Activated CD8-positive, alpha-beta memory T cell treated with anti-CD3 and anti-CD28 coated beads, Interleukin-2, amount 50 U/mL, for 48 hours (primary cell): ENCODE measurements around the gene BRCA1.
A peak's percentile ranks its signal among the peaks of the same experiment; 100 is the strongest.
"Not testable (repeated sequence)": the region's sequence is repeated elsewhere in the genome, so short reads cannot be mapped to it uniquely, and the experiment has no call there.

Experiments
- DNase-seq: peaks from one replicate; pipeline ENCODE4 v3.0.0-alpha.2; 2020

Gene BRCA1

DNA sequence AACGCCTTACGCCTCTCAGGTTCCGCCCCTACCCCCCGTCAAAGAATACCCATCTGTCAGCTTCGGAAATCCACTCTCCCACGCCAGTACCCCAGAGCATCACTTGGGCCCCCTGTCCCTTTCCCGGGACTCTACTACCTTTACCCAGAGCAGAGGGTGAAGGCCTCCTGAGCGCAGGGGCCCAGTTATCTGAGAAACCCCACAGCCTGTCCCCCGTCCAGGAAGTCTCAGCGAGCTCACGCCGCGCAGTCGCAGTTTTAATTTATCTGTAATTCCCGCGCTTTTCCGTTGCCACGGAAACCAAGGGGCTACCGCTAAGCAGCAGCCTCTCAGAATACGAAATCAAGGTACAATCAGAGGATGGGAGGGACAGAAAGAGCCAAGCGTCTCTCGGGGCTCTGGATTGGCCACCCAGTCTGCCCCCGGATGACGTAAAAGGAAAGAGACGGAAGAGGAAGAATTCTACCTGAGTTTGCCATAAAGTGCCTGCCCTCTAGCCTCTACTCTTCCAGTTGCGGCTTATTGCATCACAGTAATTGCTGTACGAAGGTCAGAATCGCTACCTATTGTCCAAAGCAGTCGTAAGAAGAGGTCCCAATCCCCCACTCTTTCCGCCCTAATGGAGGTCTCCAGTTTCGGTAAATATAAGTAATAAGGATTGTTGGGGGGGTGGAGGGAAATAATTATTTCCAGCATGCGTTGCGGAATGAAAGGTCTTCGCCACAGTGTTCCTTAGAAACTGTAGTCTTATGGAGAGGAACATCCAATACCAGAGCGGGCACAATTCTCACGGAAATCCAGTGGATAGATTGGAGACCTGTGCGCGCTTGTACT lies at the start of gene BRCA1:
BRCA1 (minus strand) TSS at position 232 of the 834 bp plus-strand sequence. CDS start 1,268 bp downstream, outside the sequence.
- DNase-seq: peak; percentile 95

- DNase-seq: peak; percentile 57
Observed at GRCh38 chr17:43171586-43172487, 46.7 kb upstream of the BRCA1 start.

- peak; percentile 91 for DNase-seq
Observed at GRCh38 chr17:43170766-43171585, 45.8 kb upstream of the BRCA1 start, which contains the start of gene NBR1. Gene NBR1, plus strand, starts transcription at chr17:43171214. Its CDS starts 4,586 bp downstream, at chr17:43175800.

DNA sequence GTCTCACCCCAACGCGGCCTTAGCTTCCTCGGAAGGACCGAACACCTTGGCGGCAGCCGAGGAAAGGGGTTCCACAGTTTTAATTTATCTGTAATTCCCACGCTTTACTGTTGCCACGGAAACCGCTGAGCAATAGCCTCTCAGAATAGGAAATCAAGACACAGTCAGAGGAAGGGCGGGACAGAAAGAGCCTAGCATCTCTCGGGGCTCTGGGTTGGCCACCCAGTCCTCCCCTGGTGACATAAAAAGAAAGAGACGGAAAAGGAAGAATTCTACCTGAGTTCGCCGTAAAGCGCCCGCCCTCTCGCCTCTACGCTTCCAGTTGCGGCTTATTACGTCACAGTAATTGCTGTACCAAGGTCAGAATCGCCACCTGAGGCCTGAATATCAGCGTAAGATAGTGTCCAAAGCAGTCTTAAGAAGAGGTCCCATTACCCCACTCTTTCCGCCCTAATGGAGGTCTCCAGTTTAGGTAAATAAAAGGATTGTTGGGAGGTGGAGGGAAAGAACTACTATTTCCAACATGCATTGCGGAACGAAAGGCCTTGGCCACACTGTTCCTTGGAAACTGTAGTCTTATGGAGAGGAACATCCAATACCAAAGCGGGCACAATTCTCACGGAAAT lies 45.1 kb upstream of the BRCA1 start:
- DNase-seq: peak; percentile 85

DNA sequence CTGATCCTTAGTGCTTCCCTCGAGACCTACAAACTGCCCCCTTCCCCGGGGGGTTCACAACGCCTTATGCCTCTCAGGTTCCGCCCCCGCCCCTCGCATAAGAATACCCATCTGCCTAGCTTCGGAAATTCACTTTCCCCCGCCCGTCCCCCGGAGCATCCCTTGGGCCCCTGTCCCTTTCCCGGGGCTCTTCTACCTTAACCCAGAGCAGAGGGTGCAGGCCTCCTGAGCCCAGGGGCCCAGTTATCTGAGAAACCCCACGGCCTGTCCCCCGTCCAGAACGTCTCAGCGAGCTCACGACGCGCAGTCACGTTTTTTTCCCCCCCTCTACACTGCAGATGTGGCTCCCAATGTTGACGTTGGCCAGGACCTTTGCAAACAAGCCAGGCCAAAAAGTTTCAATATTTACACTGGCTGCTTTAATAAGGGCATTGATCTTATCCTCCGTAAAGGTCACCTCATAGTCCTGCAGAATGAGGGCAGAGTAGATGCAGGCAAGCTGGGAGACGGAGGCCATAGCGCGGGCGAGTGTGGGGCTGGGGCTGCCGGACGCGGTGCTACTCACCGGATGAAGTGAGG lies 44.5 kb upstream of the BRCA1 start:
- peak; percentile 64 for DNase-seq

DNA sequence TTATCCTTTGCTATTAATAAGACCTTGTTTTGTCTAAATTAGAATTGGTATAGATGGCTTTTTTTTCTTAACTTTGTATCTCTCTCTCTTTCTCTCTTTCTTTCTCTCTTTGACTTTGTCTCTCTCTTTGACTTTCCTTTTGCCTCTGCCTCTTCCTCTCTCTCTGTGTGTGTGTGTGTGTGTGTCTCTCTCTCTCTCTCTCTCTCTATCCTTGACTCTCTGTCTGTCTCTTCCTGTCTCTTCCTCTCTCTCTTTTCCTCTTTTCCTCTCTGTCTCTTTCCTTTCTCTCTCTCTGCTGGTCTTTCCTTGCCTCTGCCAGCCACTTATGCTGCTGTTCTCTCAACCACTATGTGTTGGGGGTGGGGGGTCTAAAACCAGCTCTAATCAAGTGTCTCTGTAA lies 40.8 kb upstream of the BRCA1 start:
- not testable (repeated sequence) for DNase-seq

- DNase-seq: not testable (repeated sequence)
Observed at GRCh38 chr17:43159957-43160356, 34.8 kb upstream of the BRCA1 start.

- not testable (repeated sequence) for DNase-seq
Observed at GRCh38 chr17:43159232-43159631, 34.1 kb upstream of the BRCA1 start.

DNA sequence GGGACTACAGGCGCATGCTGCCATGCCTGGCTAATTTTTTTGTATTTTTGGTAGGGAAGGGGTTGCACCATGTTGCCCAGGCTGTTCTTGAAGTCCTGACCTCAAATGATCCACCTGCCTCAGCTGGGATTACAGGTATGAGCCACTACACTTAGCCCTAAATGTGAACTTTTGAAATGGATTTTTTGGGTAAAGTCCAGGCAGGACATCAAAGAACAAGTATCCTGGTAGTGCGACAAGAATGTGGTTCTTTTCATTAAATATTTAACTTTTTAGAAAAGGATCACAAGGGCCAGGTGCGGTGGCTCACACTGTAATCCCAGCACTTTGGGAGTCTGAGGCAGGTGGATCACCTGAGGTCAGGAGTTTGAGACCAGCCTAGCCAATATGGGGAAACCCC lies 30.5 kb upstream of the BRCA1 start:
- DNase-seq: no peak

DNA sequence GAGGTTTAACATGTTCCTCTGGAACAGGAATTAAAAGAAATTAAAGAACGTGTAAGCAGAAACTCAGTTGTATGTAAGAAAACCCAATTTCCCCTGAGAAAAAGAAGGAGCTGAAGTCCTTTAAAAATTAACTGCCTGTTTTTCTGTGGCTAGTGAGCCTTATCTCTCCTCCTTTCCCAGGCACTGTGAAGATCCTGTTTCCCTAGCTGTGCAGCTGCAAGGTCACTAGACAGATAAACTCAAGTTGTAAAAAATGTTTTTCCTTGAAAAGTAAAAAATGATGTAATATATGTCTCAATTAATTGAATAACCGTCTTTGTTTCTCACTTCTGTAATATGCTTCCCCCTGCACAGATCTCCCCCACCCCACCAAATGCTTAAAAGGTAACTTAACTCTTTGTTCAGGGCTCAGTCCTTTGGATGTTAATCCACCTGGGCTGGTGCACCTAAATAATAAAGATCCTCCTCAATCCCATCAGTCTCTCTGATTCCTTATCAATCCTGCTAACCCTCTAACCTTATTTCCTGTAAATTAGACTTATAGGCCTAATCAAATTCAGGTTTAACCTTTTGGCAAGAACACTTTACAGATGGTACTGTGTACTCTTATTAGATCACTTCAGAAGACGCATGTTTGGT lies 28.2 kb upstream of the BRCA1 start:
- DNase-seq: not testable (repeated sequence)

- no peak for DNase-seq
Observed at GRCh38 chr17:43151880-43152456, 26.8 kb upstream of the BRCA1 start.

DNA sequence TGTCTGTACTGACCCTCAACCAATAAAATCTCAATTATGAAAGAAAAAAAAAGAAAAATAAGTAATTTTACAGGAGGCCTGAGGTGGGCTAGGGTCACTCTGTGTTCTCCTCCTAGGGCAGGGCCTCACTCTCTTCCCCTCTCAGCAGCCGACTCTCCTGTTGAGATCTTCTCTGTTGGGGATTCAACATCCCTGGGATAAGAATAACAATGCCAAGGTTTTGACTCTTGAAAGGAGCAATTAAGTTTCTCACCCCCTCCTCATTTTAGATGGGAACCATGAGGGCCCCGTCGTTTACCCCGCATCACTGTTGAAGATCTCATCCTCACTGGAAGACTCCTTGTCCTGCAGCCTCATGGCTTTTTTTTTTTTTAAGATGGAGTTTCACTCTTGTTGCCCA lies 21.5 kb upstream of the BRCA1 start:
- DNase-seq: peak; percentile 1

DNA sequence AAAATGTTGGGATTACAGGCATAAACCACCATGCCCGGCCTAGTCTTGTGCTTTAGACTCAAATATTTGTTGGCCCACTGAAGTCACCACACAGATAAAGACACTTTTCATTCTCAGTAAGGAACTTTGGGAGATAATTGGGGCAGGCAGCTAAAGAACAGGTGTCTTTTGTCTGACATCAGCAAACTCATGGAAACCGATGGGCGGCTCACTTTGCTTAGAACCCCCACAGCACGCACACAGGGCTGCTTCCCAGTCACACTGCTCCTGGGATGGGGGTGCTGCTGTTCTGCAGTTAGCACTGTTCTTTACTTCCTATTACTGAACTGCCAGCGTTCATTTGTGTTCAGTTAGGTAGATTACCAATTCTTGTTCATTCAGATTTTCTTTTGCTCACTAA lies 18.0 kb upstream of the BRCA1 start:
- peak; percentile 23 for DNase-seq

GRCh38 chr17:43142153-43142552 lies 17.0 kb upstream of the BRCA1 start:
- peak; percentile 17 for DNase-seq

DNA sequence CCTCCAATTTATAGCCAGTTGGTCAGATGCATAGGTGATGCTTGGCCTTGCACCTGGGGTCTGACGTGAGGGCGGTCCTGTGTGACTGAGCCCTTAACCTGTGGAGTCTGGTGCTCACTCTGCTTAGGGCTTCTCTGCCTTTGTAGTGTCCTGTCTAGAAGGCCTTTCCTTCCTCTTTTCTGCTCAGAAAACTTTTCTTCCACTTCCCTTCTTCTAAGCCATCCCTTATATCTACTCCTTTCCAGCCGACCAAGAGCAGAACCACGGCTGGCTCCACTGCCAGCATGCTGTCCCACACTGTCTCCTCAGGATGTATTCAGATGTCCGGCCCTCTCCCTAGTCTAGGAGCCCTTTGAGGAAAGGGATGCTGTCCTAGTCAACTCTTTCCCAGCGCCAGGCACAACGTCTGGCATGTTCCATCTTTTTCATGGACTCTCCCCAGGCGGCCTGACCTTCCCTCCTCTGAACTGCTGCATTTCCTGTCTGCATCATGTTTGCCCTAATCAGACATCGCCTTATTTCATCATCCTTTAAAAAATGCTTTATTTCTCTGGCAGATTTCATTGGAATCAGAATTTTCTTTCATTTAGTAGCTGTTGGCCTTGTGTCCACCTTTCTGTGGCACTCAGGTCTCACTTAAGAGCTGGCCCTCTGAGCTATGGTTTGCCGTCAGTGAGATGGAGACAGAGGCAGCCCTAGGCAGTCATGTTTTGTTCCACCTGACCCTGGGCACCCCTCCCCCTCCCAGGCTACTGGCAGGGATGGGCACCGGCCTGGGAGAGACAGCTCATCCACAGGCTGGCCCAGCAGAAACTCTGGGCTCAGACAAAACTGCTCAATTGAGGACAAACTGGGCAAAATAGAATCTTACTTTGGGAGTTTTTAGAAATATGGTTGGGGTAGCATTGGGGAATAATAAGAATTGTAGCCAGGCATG lies 15.5 kb upstream of the BRCA1 start:
- DNase-seq: peak; percentile 28

- peak; percentile 37 for DNase-seq
Observed at GRCh38 chr17:43138531-43138930, 13.4 kb upstream of the BRCA1 start.

GRCh38 chr17:43136574-43136973 lies 11.4 kb upstream of the BRCA1 start:
- DNase-seq: not testable (repeated sequence)

DNA sequence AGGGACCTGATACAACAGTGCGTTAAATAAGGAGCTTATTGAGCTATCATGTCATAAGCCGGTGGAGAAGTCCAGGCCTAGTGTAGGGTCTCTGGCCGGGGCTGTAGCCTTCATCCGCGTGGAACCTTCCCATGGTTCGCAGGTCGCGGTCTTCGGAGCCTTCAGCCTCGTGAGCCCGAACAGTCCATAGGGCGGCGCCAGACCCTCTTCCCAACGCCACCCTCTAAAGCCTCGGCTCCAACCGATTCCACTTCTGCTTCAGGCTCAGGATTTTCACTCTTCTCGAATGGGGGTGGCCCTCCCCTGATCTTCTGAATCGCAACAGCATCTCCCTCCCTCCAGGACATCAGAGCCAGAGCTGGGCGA lies 10.3 kb upstream of the BRCA1 start:
- peak; percentile 46 for DNase-seq

DNA sequence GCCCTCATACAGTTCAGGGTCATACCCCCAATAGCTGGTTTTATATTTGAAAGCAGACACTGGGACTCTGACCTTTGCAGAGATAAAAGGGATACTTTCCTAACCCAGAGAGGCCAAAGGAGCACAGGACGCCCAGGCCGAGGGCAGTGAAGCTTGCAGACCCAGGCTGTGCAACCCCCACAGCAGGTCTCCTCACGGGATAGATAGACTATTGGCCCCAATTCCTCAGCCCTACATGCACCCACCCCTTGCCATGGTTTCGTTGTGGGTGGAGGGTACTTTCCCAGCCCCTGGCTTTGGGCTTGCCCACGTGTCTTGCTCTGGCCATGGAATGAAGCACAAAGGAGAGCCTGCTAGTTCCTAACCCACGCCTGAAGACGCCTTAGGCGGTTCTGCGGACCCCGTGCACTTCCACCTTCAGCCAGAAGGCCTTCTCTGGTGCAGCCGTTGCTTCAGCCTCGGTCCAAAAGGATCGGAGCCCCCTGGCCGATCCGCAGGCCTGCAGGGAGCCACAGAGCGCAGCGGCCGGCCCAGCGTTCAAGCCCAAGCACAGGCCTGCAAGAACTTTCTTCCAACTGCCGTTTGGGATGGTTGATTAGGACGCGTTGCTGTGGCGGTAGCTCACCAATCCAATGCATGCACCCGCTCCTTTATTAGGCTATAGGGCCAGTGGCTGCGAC lies 9.8 kb upstream of the BRCA1 start:
- peak; percentile 33 for DNase-seq
